GM23338 (cell line): ENCODE results near the gene DCAF10. TPM values are rescaled to one million over a fixed set of nuclear protein-coding genes. Genes with fewer than 3 reads are reported as not detected.

Experiments
- ATAC-seq: fragments of 200-7000 bp; cut with Tn5 transposase; 3 replicates; pipeline ENCODE4 v1.9.1; 2020
- DNase-seq: peaks from one replicate; pipeline ENCODE4 v3.0.0-alpha.2; 2015; ENCODE audit warnings: low spot score
- H2AFZ ChIP-seq: fragments of 200-600 bp; sonication (generic); 2 replicates; pipeline ENCODE4 v1.8.0; 2016; ENCODE audit warnings: antibody characterized with exemption, mild to moderate bottlenecking, moderate library complexity
- H3F3A ChIP-seq: fragments of 200-600 bp; sonication (generic); replicated peaks from 2 replicates; pipeline ENCODE4 v1.8.0; 2017; ENCODE audit warnings: antibody characterized with exemption, mixed run types, low read depth
- H3K27ac ChIP-seq: fragments of 200-600 bp; sonication (generic); 2 replicates; pipeline ENCODE4 v1.6.1; 2016; ENCODE audit warnings: low read depth
- H3K27me3 ChIP-seq: fragments of 200-600 bp; sonication (generic); 2 replicates; pipeline ENCODE4 v1.8.0; 2016; ENCODE audit warnings: mild to moderate bottlenecking, mixed run types, moderate library complexity; ENCODE audit not compliant: insufficient read depth
- H3K36me3 ChIP-seq: fragments of 200-600 bp; sonication (generic); 2 replicates; pipeline ENCODE4 v1.8.0; 2016; ENCODE audit warnings: mild to moderate bottlenecking; ENCODE audit not compliant: insufficient read depth
- H3K4me1 ChIP-seq: fragments of 200-600 bp; sonication (generic); 2 replicates; pipeline ENCODE4 v1.8.0; 2016; ENCODE audit warnings: mild to moderate bottlenecking, moderate library complexity; ENCODE audit not compliant: insufficient read depth
- H3K4me2 ChIP-seq: fragments of 200-600 bp; sonication (generic); 2 replicates; pipeline ENCODE4 v1.7.1; 2017; ENCODE audit warnings: mixed run types
- H3K4me3 ChIP-seq: fragments of 200-600 bp; sonication (generic); 2 replicates; pipeline ENCODE4 v1.6.1; 2016; ENCODE audit warnings: mixed run types
- H3K79me2 ChIP-seq: fragments of 200-600 bp; sonication (generic); replicated peaks from 2 replicates; pipeline ENCODE4 v1.8.0; 2017; ENCODE audit warnings: mild to moderate bottlenecking; ENCODE audit not compliant: insufficient read depth
- H3K9me2 ChIP-seq: fragments of 200-600 bp; sonication (generic); 2 replicates; pipeline ENCODE4 v1.8.0; 2017; ENCODE audit not compliant: insufficient read depth
- H4K20me1 ChIP-seq: fragments of 200-600 bp; sonication (generic); replicated peaks from 2 replicates; pipeline ENCODE4 v1.8.0; 2017; ENCODE audit warnings: mild to moderate bottlenecking; ENCODE audit not compliant: insufficient read depth
- H3K27ac Mint-ChIP-seq: 2 replicates; pipeline ENCODE4 v1.8.0; 2020; ENCODE audit warnings: inconsistent platforms, mild to moderate bottlenecking, moderate library complexity, mixed read lengths
- H3K27me3 Mint-ChIP-seq: 3 replicates; pipeline ENCODE4 v1.8.0; 2022; ENCODE audit warnings: low read depth, mild to moderate bottlenecking, moderate library complexity, mixed read lengths, inconsistent platforms; ENCODE audit not compliant: insufficient read depth, poor library complexity
- H3K36me3 Mint-ChIP-seq: 3 replicates; pipeline ENCODE4 v1.8.0; 2021; ENCODE audit warnings: low read depth, mild to moderate bottlenecking, inconsistent platforms, moderate library complexity, mixed read lengths
- H3K4me1 Mint-ChIP-seq: 3 replicates; pipeline ENCODE4 v1.8.0; 2020; ENCODE audit warnings: mild to moderate bottlenecking, inconsistent platforms, mixed read lengths
- H3K4me3 Mint-ChIP-seq: 3 replicates; pipeline ENCODE4 v1.8.0; 2021; ENCODE audit warnings: moderate library complexity, mild to moderate bottlenecking, inconsistent platforms, mixed read lengths
- H3K9me3 Mint-ChIP-seq: 3 replicates; pipeline ENCODE4 v1.8.0; 2020; ENCODE audit warnings: moderate library complexity, mild to moderate bottlenecking, inconsistent platforms, mixed read lengths
- CREB1 ChIP-seq: fragments of 250-450 bp; sonication (Bioruptor Pico); IDR thresholded peaks from 2 replicates; pipeline ENCODE4 v1.5.0; 2020; ENCODE audit warnings: low read depth, mild to moderate bottlenecking, moderate library complexity
- CTCF ChIP-seq, 2 experiments: fragments of 200-600 bp in 1 of 2; sonication (generic) in 1 of 2; conservative IDR thresholded peaks; 2 replicates each; pipeline versions ENCODE4 v1.5.1 to v1.6.1; 2016 to 2017; ENCODE audit warnings: antibody characterized with exemption in 2 of 2, low read depth in 2 of 2, mild to moderate bottlenecking in 2 of 2, moderate library complexity in 1 of 2
- ETS1 ChIP-seq: IDR thresholded peaks from 2 replicates; pipeline ENCODE4 v1.6.1; 2016; ENCODE audit warnings: antibody characterized with exemption
- EZH2 ChIP-seq: fragments of 200-600 bp; sonication (generic); IDR thresholded peaks from one replicate; pipeline ENCODE4 v1.8.0; 2017; ENCODE audit warnings: antibody characterized with exemption, mild to moderate bottlenecking, low read depth; ENCODE audit not compliant: unreplicated experiment
- POLR2AphosphoS5 ChIP-seq: IDR thresholded peaks from 2 replicates; pipeline ENCODE4 v1.6.1; 2016; ENCODE audit warnings: antibody characterized with exemption, low read depth
- REST ChIP-seq: IDR thresholded peaks from one replicate; pipeline ENCODE4 v1.6.1; 2018; ENCODE audit warnings: antibody characterized with exemption; ENCODE audit not compliant: unreplicated experiment
- ZNF114 ChIP-seq: fragments of 250-450 bp; sonication (Bioruptor Pico); IDR thresholded peaks from 2 replicates; pipeline ENCODE4 v1.5.0; 2020; ENCODE audit warnings: mild to moderate bottlenecking, moderate library complexity
- ZNF331 ChIP-seq: fragments of 250-450 bp; sonication (Bioruptor Pico); IDR thresholded peaks from 2 replicates; pipeline ENCODE4 v1.5.0; 2020; ENCODE audit warnings: low read depth, mild to moderate bottlenecking, moderate library complexity
- ZNF462 ChIP-seq: fragments of 250-450 bp; sonication (Bioruptor Pico); IDR thresholded peaks from 2 replicates; pipeline ENCODE4 v1.5.0; 2020; ENCODE audit warnings: mild to moderate bottlenecking, moderate library complexity
- polyA plus RNA-seq: library from polyadenylated mRNA; unstranded; fragments of >200 nt; fragmentation: Nextera tagmentation; extraction: Ambion mirVana; gene quantifications from 2 replicates; pipeline ENCODE4 v1.2.1, GENCODE V29; 2016
- total RNA-seq: library from RNA; depleted of rRNA; stranded (reverse); fragments of >200 nt; shearing (Covaris generic); gene quantifications from 2 replicates; pipeline ENCODE4 v1.2.3, GENCODE V29; 2014

The DCAF10 gene
- total and polyA plus RNA-seq, 2 experiments from 2014 or later = 6.6 to 11.5 TPM

GRCh38 chr9:37903647-37904444 is 103.2 kb downstream of the DCAF10 start, which contains the start of gene SLC25A51:
TSS of gene SLC25A51 (minus strand) at chr9:37904127. CDS start at chr9:37888550, 15,577 bp downstream.
- Histone ChIP-seq H3K27me3 (peaks cover 16% of the 10 kb centered on the region; the same call in 1 of the 2 replicates), H2AFZ (peak within 1 kb of the TSS; percentile 100), H3K9me2 (no peaks in the 10 kb centered on the region), H3K27ac (peak within 1 kb of the TSS; percentile 84), H3K4me3 (peak within 1 kb of the TSS; percentile 97), H3K79me2 (peaks cover 25% of the 10 kb centered on the region), H3K4me1 (peaks cover 22% of the 10 kb centered on the region), H4K20me1 (peaks cover 11% of the 10 kb centered on the region), H3K36me3 (0 out of 2 replicates have a peak, but pooled peaks cover 4% of the 10 kb centered on the region), H3K4me2 (peak within 1 kb of the TSS; percentile 96), H3F3A (peaks cover 8% of the 10 kb centered on the region)
- Mint-ChIP-seq H3K4me1 (peaks cover 16% of the 10 kb centered on the region), H3K4me3 (peak within 1 kb of the TSS; percentile 92), H3K27me3 (peaks cover 11% of the 10 kb centered on the region), H3K9me3 (no peaks in the 10 kb centered on the region), H3K36me3 (peaks cover 6% of the 10 kb centered on the region; the same call in 2 of the 3 replicates), H3K27ac (peak within 1 kb of the TSS; percentile 90; the same call in 1 of the 2 replicates)
- TF ChIP-seq CREB1 (CRISPR knock-in tag) (peak; percentile 81), ETS1 (peak; percentile 51; the same call in 1 of the 2 replicates), ZNF331 (CRISPR knock-in tag) (no peak), POLR2AphosphoS5 (peak; percentile 84), ZNF114 (no peak), REST (no peak), EZH2 (no peak), CTCF (conservative IDR thresholded peaks at IDR 0.05; ENCODE audit: low read depth in 2 of 2) (peak; percentile 80 to 87), ZNF462 (no peak)
- DNase-seq (peak; percentile 95), ATAC-seq (peak; percentile 90)
